Activated CD8-positive, alpha-beta memory T cell treated with anti-CD3 and anti-CD28 coated beads, Interleukin-2, amount 50 U/mL, for 1 hour (primary cell): ENCODE measurements around the gene SULT4A1.
"Not testable (repeated sequence)": the region's sequence is repeated elsewhere in the genome, so short reads cannot be mapped to it uniquely, and the experiment has no call there.

ENCODE experiments used
- DNase-seq: peaks from one replicate; pipeline ENCODE4 v3.0.0-alpha.2; 2020; ENCODE audit errors: extremely low read depth

Gene SULT4A1

GRCh38 chr22:43886231-43886630, 23.9 kb upstream of the SULT4A1 start:
- no peak for DNase-seq

GRCh38 chr22:43885786-43886185, 23.5 kb upstream of the SULT4A1 start:
- no peak for DNase-seq

- DNase-seq, result no peak
Observed at GRCh38 chr22:43885319-43885671, 23.0 kb upstream of the SULT4A1 start.

- DNase-seq, result no peak
Observed at GRCh38 chr22:43884600-43885318, 22.4 kb upstream of the SULT4A1 start.

GRCh38 chr22:43883719-43884415, 21.6 kb upstream of the SULT4A1 start:
- DNase-seq, result no peak

- no peak for DNase-seq
Observed at GRCh38 chr22:43883012-43883661, 20.8 kb upstream of the SULT4A1 start.

- no peak for DNase-seq
Observed at GRCh38 chr22:43882122-43882767, 19.9 kb upstream of the SULT4A1 start.

- no peak for DNase-seq
Observed at GRCh38 chr22:43881091-43882061, 19.1 kb upstream of the SULT4A1 start.

- DNase-seq, result no peak
Observed at GRCh38 chr22:43880541-43880991, 18.3 kb upstream of the SULT4A1 start.

GRCh38 chr22:43879901-43880540, 17.7 kb upstream of the SULT4A1 start:
- no peak for DNase-seq

GRCh38 chr22:43878831-43879550, 16.7 kb upstream of the SULT4A1 start:
- DNase-seq, result no peak

- DNase-seq, result no peak
Observed at GRCh38 chr22:43878079-43878795, 15.9 kb upstream of the SULT4A1 start.

GRCh38 chr22:43876866-43877509, 14.7 kb upstream of the SULT4A1 start:
- no peak for DNase-seq

GRCh38 chr22:43869799-43870198, 7.5 kb upstream of the SULT4A1 start:
- no peak for DNase-seq

- not testable (repeated sequence) for DNase-seq
Observed at GRCh38 chr22:43869001-43869400, 6.7 kb upstream of the SULT4A1 start.

- no peak for DNase-seq
Observed at GRCh38 chr22:43867839-43868635, 5.7 kb upstream of the SULT4A1 start.

GRCh38 chr22:43862882-43863202, 529 bp upstream of the SULT4A1 start:
- DNase-seq, result no peak

GRCh38 chr22:43861529-43861928, 784 bp downstream of the SULT4A1 start:
- DNase-seq, result no peak
